Loucy (cell line): ENCODE data around the gene TLCD5.

Experiments used
- CTCF ChIP-seq: fragments of 200-600 bp; sonication (generic); conservative IDR thresholded peaks from 2 replicates; pipeline ENCODE4 v1.5.1; 2014; ENCODE audit warnings: mild to moderate bottlenecking, antibody characterized with exemption, low read length
- EZH2phosphoT487 ChIP-seq: fragments of 200-600 bp; IDR thresholded peaks from 2 replicates; pipeline ENCODE4 v1.6.1; 2018; ENCODE audit warnings: antibody characterized with exemption, mild to moderate bottlenecking, moderate library complexity, borderline replicate concordance

GRCh38 chr11:120331301-120331996, 6.3 kb downstream of the TLCD5 start:
- TF ChIP-seq CTCF (no peak), EZH2phosphoT487 (no peak)
